ENCODE data around the gene RHBDD3.

- TF ChIP-seq CTCF (IDR thresholded peaks at IDR 0.05) (no peak), POLR2AphosphoS5 (IDR thresholded peaks at IDR 0.05; ENCODE audit: insufficient read depth in 1 of 2, low read depth in 1 of 2) (no peak), POLR2A (IDR thresholded peaks at IDR 0.05) (no peak)
Observed at GRCh38 chr22:29284196-29284595, 16.4 kb upstream of the RHBDD3 start.

Measured in vagina (tissue), 2 donors.